Progenitor cell of endocrine pancreas (in vitro differentiated cells): ENCODE measurements around the gene CR1L. TPM values are rescaled to one million over a fixed set of nuclear protein-coding genes. Genes with fewer than 3 reads are reported as not detected.
"Not testable (repeated sequence)": the region's sequence is repeated elsewhere in the genome, so short reads cannot be mapped to it uniquely, and the experiment has no call there.

Source experiments
- DNase-seq: peaks from one replicate; pipeline ENCODE4 v3.0.0; 2021; ENCODE audit warnings: low spot score; ENCODE audit not compliant: unreplicated experiment
- H3K27ac Mint-ChIP-seq: 2 replicates; pipeline ENCODE4 v1.8.0; 2021; ENCODE audit warnings: mild to moderate bottlenecking, moderate library complexity, mixed read lengths
- H3K27me3 Mint-ChIP-seq: 2 replicates; pipeline ENCODE4 v1.8.0; 2021; ENCODE audit warnings: mixed read lengths
- H3K36me3 Mint-ChIP-seq: 2 replicates; pipeline ENCODE4 v1.8.0; 2022; ENCODE audit warnings: mixed read lengths; ENCODE audit not compliant: insufficient read depth
- H3K4me1 Mint-ChIP-seq: 2 replicates; pipeline ENCODE4 v1.8.0; 2021; ENCODE audit warnings: low read depth, mixed read lengths
- H3K4me3 Mint-ChIP-seq: 2 replicates; pipeline ENCODE4 v1.8.0; 2021; ENCODE audit warnings: low read depth, mild to moderate bottlenecking, moderate library complexity, mixed read lengths
- H3K9me3 Mint-ChIP-seq: 2 replicates; pipeline ENCODE4 v1.8.0; 2021; ENCODE audit warnings: low read depth, mixed read lengths
- total RNA-seq: library from RNA; stranded (reverse); gene quantifications from 2 replicates; pipeline ENCODE4 v1.2.1, GENCODE V29; 2021
- TF ChIP-seq, protein P1 (sequence below): fragments of 200-600 bp; sonication (generic); IDR thresholded peaks from one replicate; pipeline ENCODE4 v1.5.0; 2021; ENCODE audit warnings: antibody characterized with exemption, mild to moderate bottlenecking; ENCODE audit not compliant: unreplicated experiment

The CR1L gene
- total RNA-seq, 1 donor from 2014 or later = not detected

DNA sequence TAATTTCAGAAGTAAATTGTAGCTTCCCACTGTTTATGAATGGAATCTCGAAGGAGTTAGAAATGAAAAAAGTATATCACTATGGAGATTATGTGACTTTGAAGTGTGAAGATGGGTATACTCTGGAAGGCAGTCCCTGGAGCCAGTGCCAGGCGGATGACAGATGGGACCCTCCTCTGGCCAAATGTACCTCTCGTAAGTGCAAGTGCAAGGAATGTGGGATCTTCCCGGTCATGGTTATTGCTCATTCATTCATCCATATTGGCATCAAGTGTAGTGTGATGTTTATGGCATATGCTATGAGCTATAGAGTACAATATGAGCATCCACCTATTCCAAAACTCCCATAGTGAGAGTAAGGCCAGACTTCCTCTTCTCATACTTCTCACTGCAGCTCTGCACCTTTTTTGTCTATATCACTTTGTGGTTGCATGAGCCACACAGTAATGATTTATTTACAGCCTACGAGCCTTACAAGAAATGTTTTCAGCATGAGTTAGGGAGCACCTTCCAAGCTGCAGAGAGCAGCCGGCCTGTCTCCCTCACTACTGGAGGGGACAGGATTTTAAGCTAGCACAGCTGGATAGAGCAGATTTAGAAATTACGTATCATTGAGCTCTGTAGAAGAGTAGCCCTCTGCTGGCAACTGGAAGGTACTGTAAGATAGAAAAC lies 24.9 kb upstream of the CR1L start:
- Mint-ChIP-seq H3K4me3 (no peak overlapping the region), H3K36me3 (no peaks in the 10 kb centered on the region), H3K9me3 (no peaks in the 10 kb centered on the region), H3K27me3 (no peaks in the 10 kb centered on the region), H3K4me1 (no peaks in the 10 kb centered on the region), H3K27ac (no peak overlapping the region)
- DNase-seq = no peak
- TF ChIP-seq, protein P1, sequence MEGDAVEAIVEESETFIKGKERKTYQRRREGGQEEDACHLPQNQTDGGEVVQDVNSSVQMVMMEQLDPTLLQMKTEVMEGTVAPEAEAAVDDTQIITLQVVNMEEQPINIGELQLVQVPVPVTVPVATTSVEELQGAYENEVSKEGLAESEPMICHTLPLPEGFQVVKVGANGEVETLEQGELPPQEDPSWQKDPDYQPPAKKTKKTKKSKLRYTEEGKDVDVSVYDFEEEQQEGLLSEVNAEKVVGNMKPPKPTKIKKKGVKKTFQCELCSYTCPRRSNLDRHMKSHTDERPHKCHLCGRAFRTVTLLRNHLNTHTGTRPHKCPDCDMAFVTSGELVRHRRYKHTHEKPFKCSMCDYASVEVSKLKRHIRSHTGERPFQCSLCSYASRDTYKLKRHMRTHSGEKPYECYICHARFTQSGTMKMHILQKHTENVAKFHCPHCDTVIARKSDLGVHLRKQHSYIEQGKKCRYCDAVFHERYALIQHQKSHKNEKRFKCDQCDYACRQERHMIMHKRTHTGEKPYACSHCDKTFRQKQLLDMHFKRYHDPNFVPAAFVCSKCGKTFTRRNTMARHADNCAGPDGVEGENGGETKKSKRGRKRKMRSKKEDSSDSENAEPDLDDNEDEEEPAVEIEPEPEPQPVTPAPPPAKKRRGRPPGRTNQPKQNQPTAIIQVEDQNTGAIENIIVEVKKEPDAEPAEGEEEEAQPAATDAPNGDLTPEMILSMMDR = peak; percentile 68

DNA sequence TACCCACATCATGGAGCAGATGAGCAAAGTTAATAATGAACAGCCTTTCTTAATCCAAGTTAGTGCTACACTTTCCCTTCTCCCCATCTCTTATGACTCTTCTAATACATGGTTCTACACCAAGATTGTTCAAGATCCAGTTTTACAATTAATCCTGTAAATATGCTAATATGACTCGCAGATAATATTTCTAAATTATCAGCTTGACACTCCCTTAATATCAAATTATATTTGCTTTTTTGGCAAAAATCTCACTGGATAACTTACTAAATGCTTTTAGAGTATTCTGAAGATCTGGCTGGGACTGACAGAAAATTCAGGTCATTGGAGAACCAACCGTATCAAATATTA lies 24.4 kb upstream of the CR1L start:
- TF ChIP-seq, protein P1 = no peak
- H3K9me3 Mint-ChIP-seq = no peaks in the 10 kb centered on the region
- DNase-seq = no peak
- H3K4me1 Mint-ChIP-seq = no peaks in the 10 kb centered on the region
- no peaks in the 10 kb centered on the region for H3K27me3 Mint-ChIP-seq
- H3K27ac Mint-ChIP-seq = no peak overlapping the region
- H3K4me3 Mint-ChIP-seq = no peak overlapping the region
- no peaks in the 10 kb centered on the region for H3K36me3 Mint-ChIP-seq

DNA sequence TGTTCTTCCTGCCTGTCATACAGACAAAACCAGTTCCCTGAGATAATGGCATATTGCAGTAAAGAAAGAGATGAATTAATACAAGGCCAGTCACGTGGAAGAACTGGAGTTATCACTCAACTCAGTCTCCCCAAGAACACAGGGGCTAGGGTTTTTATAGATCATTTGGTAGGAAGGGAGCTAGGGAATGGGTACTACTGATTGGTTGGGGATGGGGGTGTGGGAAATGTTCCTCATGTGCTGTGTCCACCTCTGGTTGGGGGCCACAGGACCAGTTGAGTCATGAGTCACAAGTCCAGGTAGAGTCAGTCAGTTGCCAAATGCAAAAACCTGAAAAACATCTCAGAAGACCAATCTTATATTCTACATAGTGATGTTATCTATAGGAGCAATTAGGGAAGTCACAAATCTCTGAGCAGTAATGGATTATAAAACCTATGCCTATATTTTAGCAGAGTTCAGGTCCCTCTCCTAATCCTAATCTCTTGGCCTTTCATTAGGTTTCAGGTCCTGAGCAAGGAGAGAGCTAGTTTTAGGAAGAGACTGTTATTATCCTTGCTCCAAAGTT lies 19.3 kb upstream of the CR1L start:
- not testable (repeated sequence) for H3K4me1 Mint-ChIP-seq, H3K9me3 Mint-ChIP-seq

DNA sequence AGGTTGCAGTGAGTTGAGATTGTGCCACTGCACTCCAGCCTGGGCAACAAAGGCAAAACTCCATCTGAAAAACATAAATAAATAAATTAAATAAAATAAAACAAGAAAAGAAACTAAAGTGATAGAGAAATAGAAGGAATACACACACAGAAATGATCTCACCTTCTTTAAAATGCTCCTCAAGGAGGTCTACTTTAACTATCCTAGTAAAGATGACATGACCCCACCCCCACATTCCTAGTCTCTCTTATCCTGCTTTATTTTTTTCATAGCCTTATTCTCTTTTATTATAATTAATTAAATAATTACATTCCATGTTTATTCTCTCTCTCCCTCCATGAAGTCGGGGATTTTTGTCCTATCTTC lies 18.0 kb upstream of the CR1L start:
- no peak overlapping the region for H3K27ac Mint-ChIP-seq
- no peaks in the 10 kb centered on the region for H3K36me3 Mint-ChIP-seq
- H3K4me3 Mint-ChIP-seq = no peak overlapping the region
- H3K4me1 Mint-ChIP-seq = no peaks in the 10 kb centered on the region
- DNase-seq = no peak
- TF ChIP-seq, protein P1 = no peak
- peaks cover 3% of the 10 kb centered on the region for H3K27me3 Mint-ChIP-seq
- no peaks in the 10 kb centered on the region for H3K9me3 Mint-ChIP-seq

More for the DNA sequence above, 19.3 kb upstream of the CR1L start:
- H3K4me3 Mint-ChIP-seq, H3K27me3 Mint-ChIP-seq, H3K27ac Mint-ChIP-seq, DNase-seq, H3K36me3 Mint-ChIP-seq: not testable (repeated sequence)

DNA sequence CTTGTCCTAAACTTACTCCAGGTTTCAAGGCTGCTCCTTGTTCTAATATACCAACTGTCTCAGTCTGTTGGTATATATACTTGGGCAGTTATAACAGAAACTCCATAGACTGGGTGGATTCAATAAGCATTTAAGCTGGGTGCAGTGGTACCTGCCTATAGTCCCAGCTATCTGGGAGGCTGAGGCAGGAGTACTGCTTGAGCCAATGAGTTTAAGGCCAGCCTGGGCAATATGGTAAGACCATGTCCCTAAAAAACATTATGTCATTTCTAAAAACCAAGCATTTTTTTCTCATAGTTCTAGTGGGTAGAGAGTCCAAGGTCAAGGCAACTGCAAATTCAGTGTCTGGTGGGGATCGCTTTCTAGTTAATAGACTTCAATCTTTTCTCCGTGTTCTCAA lies 17.4 kb upstream of the CR1L start:
- DNase-seq = no peak
- Mint-ChIP-seq H3K27ac (no peak overlapping the region), H3K9me3 (no peaks in the 10 kb centered on the region), H3K36me3 (no peaks in the 10 kb centered on the region), H3K4me3 (no peak overlapping the region), H3K4me1 (no peaks in the 10 kb centered on the region), H3K27me3 (peaks cover 3% of the 10 kb centered on the region)
- TF ChIP-seq, protein P1 = no peak

DNA sequence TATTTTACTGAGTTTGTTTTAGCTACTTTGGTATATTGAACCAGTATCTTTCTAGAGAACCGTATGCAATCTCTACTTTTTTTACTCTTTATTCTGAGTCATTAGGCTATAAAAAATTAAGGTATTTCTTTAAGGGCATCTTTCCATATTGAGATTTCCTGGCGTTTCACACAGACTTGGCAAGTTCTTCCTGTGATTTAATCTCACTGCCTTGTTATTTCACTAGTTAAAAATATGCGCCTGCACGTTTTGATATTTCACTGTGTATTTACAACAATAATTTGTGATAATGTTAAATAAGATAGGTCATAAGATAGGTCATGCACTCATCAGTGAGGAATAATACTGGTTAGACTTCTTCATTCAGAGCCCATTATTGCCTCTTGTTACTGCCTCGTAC lies 16.2 kb upstream of the CR1L start:
- Mint-ChIP-seq H3K27ac (no peak overlapping the region), H3K4me3 (no peak overlapping the region), H3K36me3 (no peaks in the 10 kb centered on the region), H3K27me3 (peaks cover 6% of the 10 kb centered on the region), H3K9me3 (no peaks in the 10 kb centered on the region), H3K4me1 (no peaks in the 10 kb centered on the region)
- TF ChIP-seq, protein P1 = no peak
- no peak for DNase-seq
